Heart left ventricle (tissue), 16 donors: ENCODE results near the gene ZCWPW2. TPM values are rescaled to one million over a fixed set of nuclear protein-coding genes. Genes with fewer than 3 reads are reported as not detected.

Experiments
- ATAC-seq, 4 donors: fragments of 200-7000 bp; cut with Tn5 transposase; one replicate each; pipeline ENCODE4 v1.9.1; 2020 to 2022; ENCODE audit warnings: moderate library complexity in 4 of 4, mild to moderate bottlenecking in 3 of 4, moderate number of reproducible peaks in 1 of 4
- DNase-seq, 5 donors: peaks; one replicate each; pipeline ENCODE4 v3.0.0-alpha.2; 2020
- H3K27ac ChIP-seq, 12 donors: fragments of 200-600 bp; sonication (generic) in 4 of 12; one replicate each; pipeline versions ENCODE4 v1.5.0 to v1.8.0; 2016 to 2022; ENCODE audit warnings: mild to moderate bottlenecking in 2 of 12
- H3K27me3 ChIP-seq, 9 donors: fragments of 200-600 bp; sonication (generic) in 2 of 9; one replicate each; pipeline versions ENCODE4 v1.5.1 to v1.8.0; 2016 to 2022; ENCODE audit warnings: mild to moderate bottlenecking in 3 of 9
- H3K36me3 ChIP-seq, 9 donors: fragments of 200-600 bp; sonication (generic) in 2 of 9; one replicate each; pipeline versions ENCODE4 v1.5.0 to v1.8.0; 2018 to 2022; ENCODE audit warnings: mild to moderate bottlenecking in 2 of 9
- H3K4me1 ChIP-seq, 12 donors: fragments of 200-600 bp; sonication (generic) in 4 of 12; one replicate each; pipeline versions ENCODE4 v1.5.0 to v1.8.0; 2016 to 2022; ENCODE audit warnings: mild to moderate bottlenecking in 3 of 12
- H3K4me3 ChIP-seq, 12 donors: fragments of 200-600 bp; sonication (generic) in 4 of 12; one replicate each; pipeline versions ENCODE4 v1.5.0 to v1.8.0; 2017 to 2022; ENCODE audit warnings: mild to moderate bottlenecking in 9 of 12, moderate library complexity in 4 of 12
- H3K9me3 ChIP-seq, 12 donors: fragments of 200-600 bp; sonication (generic) in 4 of 12; one replicate each; pipeline versions ENCODE4 v1.5.0 to v1.8.0; 2016 to 2022; ENCODE audit warnings: mild to moderate bottlenecking in 1 of 12
- POLR2A ChIP-seq, 2 donors: fragments of 450-650 bp; IDR thresholded peaks; one replicate each; pipeline ENCODE4 v1.6.1; 2017; ENCODE audit warnings: antibody characterized with exemption in 2 of 2, mild to moderate bottlenecking in 2 of 2, moderate library complexity in 2 of 2
- WGBS, 4 donors: extraction: QIAGEN DNeasy Blood & Tissue Kit in 2 of 4; methylation state at CpG; one replicate each; pipeline versions ENCODE4 v1.1.5 to v1.1.7; 2013 to 2018; 5-methylcytosine and 5-hydroxymethylcytosine counted together
- intact Hi-C, 10 donors: fragments of 100-400 bp; cut with DNase I; formaldehyde crosslinking; loops; one replicate each; pipeline versions ENCODE4 v1.11.1 to v1.14.2; 2022
- polyA plus RNA-seq, 2 donors: library from polyadenylated mRNA; stranded (reverse); fragments of 200-250 nt; gene quantifications; one replicate each; pipeline ENCODE4 v1.2.3, GENCODE V29; 2013
- total RNA-seq, 9 donors: library from RNA; depleted of rRNA in 2 of 9; stranded (reverse); fragments of >200 nt in 2 of 9; fragmentation: NEBNext Ultra II Directional in 3 of 9; extraction: Animal tissue kit (Norgen Biotek cat#: 25700) in 3 of 9; gene quantifications; one replicate each; pipeline versions ENCODE4 v1.1.0 to v1.2.4, GENCODE V29; 2016 to 2023
- TF ChIP-seq, protein P1 (sequence below), 12 donors: fragments of 200-600 bp; sonication (generic) in 4 of 12; IDR thresholded peaks; one replicate each; pipeline versions ENCODE4 v1.5.0 to v1.8.0; 2018 to 2022; ENCODE audit warnings: antibody characterized with exemption in 12 of 12, mild to moderate bottlenecking in 5 of 12
- donor health status: ischemic (EF 13 %, LVEDD 7.1; RV severe dilation, severe dysfunction).
- donor health status: healthy with polysubstance abuse.
- donor health status: DM: no; HTN: yes; CAD: no.
- donor health status: DM: no; HTN: no; CAD: no.
- donor health status: ischemic (EF 25% LVEDD 6.9; RV normal size, moderate dysfunction).
- donor health status: ischemic (EF 25% LVEDD 5.7; RV mildly dilated, moderate dysfunction).
- donor health status: healthy.
- donor health status: DM: yes; HTN: yes; CAD: no.
- donor health status: ischemic (EF 35%, LVEDD 5.7; RV mildly dilated, moderate dysfunction).
- donor health status: nonischemic (EF 11% LVEDD 7.7; RV severe dilation, severe dysfunction).
- donor health status: DM: yes; HTN: yes; CAD: no.
- donor health status: PGD.
- donor health status: ischemic (EF 29% LVEDD 5.4; RV normal size, mild dysfunction).
- donor health status: nonischemic (EF 23%, LVEDD 6.1; RV moderate dilation, normal function).

Gene ZCWPW2
- total and polyA plus RNA-seq, 11 donors: 0.86 to 4.9 (median 1.8) TPM

DNA sequence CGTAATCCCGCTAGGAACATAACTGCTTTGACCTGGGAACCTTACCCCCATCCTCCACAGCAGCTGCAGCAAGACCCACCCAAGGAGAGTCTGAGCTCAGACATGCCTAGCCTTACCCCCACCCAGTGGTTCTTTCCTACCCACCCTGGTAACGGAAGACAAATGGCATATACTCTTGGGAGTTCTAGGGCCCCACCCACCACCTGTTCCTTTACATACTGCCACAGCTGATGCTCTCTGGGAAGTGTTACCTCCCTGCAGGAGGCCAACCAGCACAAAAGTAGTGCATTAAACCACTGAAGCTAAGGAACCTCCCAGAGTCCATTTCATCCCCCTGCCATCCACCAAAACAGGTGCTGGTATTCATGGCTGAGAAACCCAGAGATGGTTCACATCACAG lies 50.7 kb downstream of the ZCWPW2 start:
- 73 to 95% (median 91%) methylated on average over 3 of the region's 3 CpGs for WGBS, 4 donors
- intact Hi-C loops: no loop called here
- H3K27ac ChIP-seq: no peak overlapping the region
- H3K4me1 ChIP-seq: no peaks in the 10 kb centered on the region
- ATAC-seq (no peak), DNase-seq (no peak)
- no peaks in the 10 kb centered on the region for H3K36me3 ChIP-seq
- no peak overlapping the region for H3K4me3 ChIP-seq
- H3K27me3 ChIP-seq: no peaks in the 10 kb centered on the region
- H3K9me3 ChIP-seq: peaks cover 0 to 85% (median 37%) of the 10 kb centered on the region in 12 donors
- no peak for TF ChIP-seq POLR2A (IDR thresholded peaks at IDR 0.05)
- TF ChIP-seq, protein P1, sequence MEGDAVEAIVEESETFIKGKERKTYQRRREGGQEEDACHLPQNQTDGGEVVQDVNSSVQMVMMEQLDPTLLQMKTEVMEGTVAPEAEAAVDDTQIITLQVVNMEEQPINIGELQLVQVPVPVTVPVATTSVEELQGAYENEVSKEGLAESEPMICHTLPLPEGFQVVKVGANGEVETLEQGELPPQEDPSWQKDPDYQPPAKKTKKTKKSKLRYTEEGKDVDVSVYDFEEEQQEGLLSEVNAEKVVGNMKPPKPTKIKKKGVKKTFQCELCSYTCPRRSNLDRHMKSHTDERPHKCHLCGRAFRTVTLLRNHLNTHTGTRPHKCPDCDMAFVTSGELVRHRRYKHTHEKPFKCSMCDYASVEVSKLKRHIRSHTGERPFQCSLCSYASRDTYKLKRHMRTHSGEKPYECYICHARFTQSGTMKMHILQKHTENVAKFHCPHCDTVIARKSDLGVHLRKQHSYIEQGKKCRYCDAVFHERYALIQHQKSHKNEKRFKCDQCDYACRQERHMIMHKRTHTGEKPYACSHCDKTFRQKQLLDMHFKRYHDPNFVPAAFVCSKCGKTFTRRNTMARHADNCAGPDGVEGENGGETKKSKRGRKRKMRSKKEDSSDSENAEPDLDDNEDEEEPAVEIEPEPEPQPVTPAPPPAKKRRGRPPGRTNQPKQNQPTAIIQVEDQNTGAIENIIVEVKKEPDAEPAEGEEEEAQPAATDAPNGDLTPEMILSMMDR (IDR thresholded peaks at IDR 0.05): no peak

GRCh38 chr3:28406241-28406640 lies 57.7 kb downstream of the ZCWPW2 start:
- intact Hi-C loops: no loop called here
- DNase-seq (no peak), ATAC-seq (no peak)
- H3K4me1 ChIP-seq: no peaks in the 10 kb centered on the region
- H3K9me3 ChIP-seq: peaks cover 0 to 44% (median 16%) of the 10 kb centered on the region in 12 donors
- 53 to 68% (median 63%) methylated on average over 1 of the region's 1 CpG for WGBS, 4 donors
- no peak overlapping the region for H3K4me3 ChIP-seq
- no peak overlapping the region for H3K27ac ChIP-seq
- H3K27me3 ChIP-seq: no peaks in the 10 kb centered on the region
- no peaks in the 10 kb centered on the region for H3K36me3 ChIP-seq
- TF ChIP-seq, protein P1 (IDR thresholded peaks at IDR 0.05): no peak
- TF ChIP-seq POLR2A (IDR thresholded peaks at IDR 0.05): no peak

DNA sequence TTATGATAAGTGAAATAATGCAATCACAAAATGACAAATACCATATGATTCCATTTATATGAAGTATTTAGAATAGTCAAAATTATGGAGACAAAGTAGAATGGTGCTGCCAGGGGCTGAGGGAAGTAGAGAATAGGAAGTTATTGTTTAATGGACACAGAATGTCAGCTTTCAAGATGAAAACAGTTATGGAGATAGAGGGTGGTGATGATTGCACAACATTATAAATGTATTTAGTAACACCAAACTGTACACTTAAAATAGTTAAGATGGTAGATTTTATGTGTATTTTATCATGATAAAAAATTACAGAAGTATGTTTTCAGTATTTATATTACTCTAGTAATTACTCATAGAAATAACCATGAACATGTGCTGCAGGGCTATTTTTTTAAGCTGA lies 100.9 kb downstream of the ZCWPW2 start:
- H3K4me3 ChIP-seq: no peak overlapping the region
- H3K27ac ChIP-seq: no peak overlapping the region
- no peaks in the 10 kb centered on the region for H3K36me3 ChIP-seq
- ATAC-seq: no peak
- no peaks in the 10 kb centered on the region for H3K27me3 ChIP-seq
- DNase-seq: no peak
- H3K9me3 ChIP-seq: peaks cover 0 to 18% (median 2%) of the 10 kb centered on the region in 12 donors
- intact Hi-C loops: no loop called here
- H3K4me1 ChIP-seq: no peaks in the 10 kb centered on the region
- TF ChIP-seq, protein P1 (IDR thresholded peaks at IDR 0.05): no peak
- no peak for TF ChIP-seq POLR2A (IDR thresholded peaks at IDR 0.05)

GRCh38 chr3:28462866-28463265 lies 114.3 kb downstream of the ZCWPW2 start:
- H3K4me3 ChIP-seq: no peak overlapping the region
- WGBS, 4 donors: 1 to 84% (median 55%) methylated on average over 1 of the region's 1 CpG

More at GRCh38 chr3:28462866-28463265, 114.3 kb downstream of the ZCWPW2 start:
- intact Hi-C loops: no loop called here
- Histone ChIP-seq H3K27me3 (no peaks in the 10 kb centered on the region), H3K36me3 (no peaks in the 10 kb centered on the region), H3K4me1 (no peaks in the 10 kb centered on the region), H3K27ac (no peak overlapping the region), H3K9me3 (no peaks in the 10 kb centered on the region)
- no peak for DNase-seq
- TF ChIP-seq, protein P1 (IDR thresholded peaks at IDR 0.05): no peak
- no peak for TF ChIP-seq POLR2A (IDR thresholded peaks at IDR 0.05)
- ATAC-seq: no peak
